Stimulated activated CD4-positive, alpha-beta T cell treated with anti-CD3 and anti-CD28 coated beads, Interleukin-15, amount 100 ng/mL, for 48 hours (primary cell): ENCODE results near the gene RPL28.
A peak's percentile ranks its signal among the peaks of the same experiment; 100 is the strongest.

Experiments used
- DNase-seq, 2 donors: peaks; one replicate each; pipeline ENCODE4 v3.0.0-alpha.2; 2020; ENCODE audit warnings: low read depth in 2 of 2

Gene RPL28

DNA sequence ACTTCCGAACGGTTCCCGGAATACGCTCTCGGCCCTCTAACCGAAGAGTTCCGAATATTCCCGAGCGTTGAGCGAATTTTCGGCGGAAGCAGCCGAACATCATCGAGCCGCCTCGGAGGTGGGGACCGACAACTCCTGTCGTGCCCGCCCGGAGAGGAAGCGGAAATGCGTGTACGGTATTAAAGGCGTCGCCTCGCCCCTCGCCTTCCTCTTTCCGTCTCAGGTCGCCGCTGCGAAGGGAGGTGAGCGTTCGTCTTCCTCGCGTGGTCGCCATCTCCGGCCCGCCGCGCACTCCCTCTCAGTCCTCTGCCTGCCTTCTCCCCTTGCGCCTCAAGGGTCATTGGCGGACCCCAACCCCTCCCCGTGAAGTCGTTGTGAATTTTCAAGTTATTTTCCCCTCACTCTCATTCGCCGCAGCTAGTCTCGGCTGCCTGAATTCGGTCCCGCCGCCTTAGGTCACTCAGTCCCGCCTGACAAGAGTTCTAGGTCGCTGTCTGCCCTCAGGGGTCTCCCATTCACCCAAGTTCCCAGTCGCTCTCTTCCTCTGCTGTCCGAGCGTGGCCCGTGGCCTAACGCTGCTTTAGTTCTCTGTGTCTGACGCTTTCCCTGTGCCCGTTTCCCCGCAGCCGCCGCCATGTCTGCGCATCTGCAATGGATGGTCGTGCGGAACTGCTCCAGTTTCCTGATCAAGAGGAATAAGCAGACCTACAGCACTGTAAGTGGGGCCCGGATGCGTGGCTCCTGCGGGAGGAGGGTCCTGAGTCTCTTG lies at the start of gene RPL28:
Gene RPL28, plus strand, starts transcription at position 209 of the 769 bp plus-strand sequence. Its CDS starts 426 bp downstream, at position 635.
- DNase-seq: peak; percentile 96 to 97

DNA sequence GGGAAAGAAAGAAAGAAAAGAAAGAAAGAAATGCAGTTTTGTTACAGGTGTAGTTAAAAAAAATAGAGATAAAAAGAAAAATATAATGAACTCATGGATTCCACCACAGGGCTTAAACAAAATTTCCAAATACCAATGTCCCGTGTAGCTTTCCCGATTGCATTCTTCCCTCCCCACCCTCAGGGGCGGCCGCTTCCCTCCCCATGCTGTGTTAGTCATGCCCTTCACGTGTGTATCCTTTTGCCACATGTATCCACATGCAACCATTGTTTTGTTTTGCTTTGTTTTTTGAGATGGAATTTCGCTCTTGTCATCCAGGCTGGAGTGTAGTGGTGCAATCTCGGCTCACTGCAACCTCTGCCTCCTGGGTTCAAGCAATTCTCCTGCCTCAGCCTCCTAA lies 49.6 kb upstream of the RPL28 start:
- DNase-seq: no peak

DNA sequence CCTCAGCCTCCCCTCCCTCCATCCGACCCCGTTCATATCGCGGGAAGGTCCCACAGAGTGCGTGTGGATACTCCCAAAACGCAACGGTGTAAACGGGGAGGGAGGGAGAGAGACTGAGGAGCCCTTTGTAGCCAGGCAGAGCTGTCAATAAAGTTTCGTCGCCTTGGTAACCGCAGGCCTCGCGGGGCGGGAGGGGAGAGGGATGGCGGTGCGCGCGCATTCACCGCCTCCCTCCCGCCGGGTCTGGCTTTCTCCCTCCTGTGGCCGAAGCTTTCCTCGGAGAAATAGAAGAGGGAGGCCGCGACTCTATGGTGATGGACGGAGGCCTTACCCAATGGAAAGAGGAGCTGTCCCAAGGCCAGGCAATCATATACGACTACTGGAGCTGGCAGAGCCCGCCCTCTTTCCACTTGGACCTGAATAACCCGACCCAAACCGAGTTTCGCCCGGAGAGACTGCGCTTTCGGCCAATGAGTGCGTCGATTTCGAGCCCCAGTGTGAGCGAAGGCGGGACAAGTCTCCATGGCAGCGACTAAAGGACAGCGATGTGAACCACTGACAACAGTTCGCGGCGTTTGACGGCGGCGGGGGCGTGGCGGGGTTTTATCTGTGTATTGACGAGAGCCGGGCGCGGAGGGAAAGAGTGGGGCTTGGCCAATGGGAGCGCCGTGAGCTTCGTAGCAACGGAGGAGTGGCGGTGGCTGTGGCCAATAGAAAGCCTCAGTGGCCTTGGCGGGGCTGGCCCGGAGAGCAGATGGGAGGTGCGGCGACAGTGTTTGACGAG lies 46.4 kb upstream of the RPL28 start, which contains the start of gene KMT5C:
Gene KMT5C, plus strand, starts transcription at position 772 of the 784 bp plus-strand sequence. CDS start 2,061 bp downstream, outside the sequence.
- DNase-seq: peak; percentile 100

DNA sequence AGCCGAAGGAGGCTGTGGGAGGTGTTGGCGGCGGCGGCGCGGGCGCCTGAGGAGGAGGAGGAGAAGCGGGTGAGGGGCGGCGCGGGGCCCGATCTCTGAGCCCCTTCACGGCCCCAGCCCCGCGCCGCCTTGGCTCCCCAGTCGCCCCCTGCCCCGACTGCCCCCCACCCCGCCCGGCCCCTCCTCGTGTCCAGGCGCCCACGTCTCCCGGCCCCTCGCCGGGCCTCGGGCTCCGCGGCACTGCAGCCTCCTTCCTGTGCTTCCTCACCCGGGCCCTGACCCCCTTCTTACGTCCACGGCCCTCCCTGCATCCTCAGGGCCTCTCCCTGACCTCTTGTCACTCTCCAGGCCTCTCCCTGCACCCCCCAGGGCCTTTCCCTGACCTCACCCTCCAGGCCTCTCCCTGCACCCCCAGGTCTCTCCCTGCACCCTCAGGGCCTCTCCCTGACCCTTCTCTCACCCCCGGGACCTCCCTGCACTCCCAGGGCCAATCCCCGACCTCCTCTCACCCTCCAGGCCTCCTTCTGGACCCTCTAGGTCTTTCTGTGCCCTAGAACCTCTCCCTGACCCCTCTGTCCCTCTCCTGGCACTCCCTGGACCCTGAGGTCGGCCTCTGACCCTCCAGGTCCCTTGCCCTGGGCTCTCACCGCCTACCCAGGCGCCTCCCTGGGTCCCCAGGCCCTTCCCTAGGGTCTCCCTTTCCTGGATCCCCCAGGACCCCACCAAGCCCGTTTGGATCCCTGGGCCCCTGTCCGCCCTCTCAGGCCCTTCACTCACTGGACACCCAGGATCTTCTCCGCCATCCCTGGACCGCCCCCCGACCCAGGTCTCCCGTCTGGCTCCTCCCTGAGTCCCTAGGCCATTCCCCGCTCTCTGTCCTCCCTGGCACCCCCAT lies 45.6 kb upstream of the RPL28 start:
- no peak for DNase-seq

DNA sequence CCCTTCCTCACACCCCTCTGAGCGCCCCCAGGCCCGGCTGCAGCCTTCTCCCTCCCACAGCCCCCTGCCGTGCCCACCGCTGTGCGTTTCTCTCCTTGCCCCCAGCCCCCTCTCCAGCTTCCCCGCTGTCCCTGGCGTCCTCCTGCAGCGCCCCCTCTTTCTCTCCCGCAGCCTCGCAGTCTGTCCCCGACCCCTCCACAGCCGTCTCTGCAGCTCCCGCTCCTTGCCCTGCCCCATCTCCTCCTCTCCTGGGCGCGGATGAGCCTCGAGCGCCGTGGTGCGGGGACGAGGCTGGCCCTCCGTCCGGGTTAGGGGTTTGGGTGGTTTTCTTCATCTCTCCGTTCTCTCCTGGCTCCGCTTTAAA lies 45.0 kb upstream of the RPL28 start:
- DNase-seq: peak in 1 of 2 donors; percentile 14

DNA sequence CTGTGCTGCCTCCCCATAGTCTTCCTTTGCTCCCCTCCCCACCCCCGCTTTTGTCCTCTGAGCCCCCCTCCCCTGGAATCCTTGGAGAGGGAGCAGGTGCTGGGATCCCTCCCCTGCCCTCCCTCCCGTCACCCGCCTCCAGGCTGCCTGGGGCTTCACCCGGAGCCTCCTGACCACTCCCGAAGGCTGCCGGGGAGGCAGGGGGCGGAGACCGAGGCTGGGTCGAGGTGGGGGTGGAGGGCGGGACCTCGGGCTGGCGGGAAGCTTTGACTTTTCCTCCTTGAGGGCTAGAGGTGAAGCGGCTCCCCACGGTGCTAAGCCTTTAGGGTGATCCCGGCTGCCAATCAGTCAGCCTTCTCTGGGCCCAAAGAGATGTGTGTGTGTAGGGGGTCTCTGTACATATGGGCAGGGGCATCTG lies 44.6 kb upstream of the RPL28 start:
- DNase-seq: peak; percentile 51 to 64

DNA sequence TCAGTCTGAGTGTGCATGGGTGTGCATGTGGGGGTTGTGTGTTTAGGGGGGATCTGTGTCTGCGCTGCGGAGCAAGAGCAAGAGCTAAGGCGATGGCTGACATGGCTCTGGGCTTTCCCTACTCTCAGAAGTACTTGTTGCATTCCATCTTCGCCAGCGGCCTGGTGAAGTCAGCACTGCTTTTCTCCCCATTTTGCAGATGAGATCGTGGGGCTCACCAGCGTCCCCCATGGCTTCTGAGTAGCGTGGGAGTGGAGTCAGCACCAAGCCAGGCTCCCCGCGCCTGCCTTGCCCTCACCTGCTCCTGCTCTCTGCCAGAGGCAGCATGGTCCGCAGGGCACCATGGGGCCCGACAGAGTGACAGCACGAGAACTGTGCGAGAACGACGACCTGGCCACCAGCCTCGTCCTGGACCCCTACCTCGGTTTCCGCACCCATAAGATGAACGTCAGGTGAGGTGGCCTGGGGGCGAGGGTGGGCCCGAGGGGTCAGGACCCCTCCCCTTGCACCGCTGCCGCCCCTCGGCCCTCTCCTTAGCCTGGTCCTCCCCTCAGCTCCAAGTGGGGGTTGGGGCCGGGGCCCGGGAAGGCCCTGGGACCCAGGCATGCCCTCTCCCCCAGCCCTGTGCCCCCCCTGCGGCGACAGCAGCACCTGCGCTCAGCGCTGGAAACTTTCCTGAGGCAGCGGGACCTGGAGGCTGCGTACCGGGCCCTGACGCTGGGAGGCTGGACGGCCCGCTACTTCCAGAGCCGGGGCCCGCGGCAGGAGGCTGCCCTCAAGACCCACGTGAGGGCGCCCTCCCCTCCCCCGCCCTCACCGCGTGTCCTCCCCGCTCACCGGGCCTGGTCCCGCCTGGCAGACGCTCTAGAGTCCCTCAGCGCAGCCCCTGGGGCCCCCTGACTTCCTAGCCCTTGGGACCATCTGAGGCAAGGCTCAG lies 43.9 kb upstream of the RPL28 start:
- DNase-seq: no peak

DNA sequence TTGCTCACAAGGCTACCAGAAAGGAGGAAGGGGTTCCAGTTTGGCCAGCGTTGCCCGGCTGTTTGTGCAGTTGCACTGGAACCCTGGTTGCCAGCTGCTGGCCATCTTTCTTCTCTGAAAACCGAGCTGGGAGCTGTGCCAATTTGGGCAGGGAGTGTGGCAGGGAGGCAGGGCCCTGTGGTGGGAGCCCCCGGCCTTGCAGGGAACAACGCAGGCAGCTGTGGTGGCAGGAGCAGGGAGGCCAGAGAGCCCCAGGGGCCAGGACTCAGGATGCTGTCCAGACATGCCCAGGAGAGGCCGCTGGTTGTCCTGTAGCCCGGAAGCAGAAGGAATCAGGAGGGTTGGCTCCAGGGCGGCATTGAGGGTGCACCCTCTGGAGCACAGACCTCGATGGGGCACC lies 41.3 kb upstream of the RPL28 start:
- no peak for DNase-seq

DNA sequence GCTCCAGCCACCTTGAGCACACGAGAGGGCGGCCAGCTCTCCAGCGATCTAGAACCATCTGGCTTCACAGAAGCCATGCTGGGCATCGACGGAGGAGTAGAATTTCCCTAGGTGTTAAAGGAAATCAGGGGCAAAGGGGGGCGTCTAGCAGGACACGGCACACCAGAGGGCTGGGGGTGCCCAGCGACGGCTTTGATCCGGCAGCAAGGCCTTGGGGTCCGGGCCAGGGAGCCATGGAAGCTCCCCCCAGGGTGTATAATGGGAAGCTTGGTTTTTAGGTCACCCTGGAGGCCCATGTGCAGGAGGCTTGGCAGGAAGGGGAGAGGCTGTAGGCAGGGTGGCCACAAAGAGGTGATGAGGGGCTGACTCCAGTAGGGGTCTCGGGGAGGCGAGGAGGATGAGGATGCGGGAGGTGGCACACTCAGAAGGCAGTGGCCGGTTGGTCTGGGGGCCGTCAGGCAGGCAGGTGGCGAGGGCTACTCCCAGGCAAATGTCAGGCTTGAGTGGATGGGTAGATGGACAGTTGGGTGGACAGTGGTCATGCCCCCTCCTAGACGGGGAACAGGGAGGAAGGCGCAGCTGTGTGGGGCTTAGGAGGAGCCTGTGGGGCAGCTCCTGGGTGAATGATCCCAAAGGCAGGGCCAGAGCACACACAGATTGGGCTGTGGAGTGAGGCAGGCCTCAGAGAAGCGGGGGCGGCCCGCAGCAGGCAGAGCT lies 40.5 kb upstream of the RPL28 start:
- DNase-seq: no peak

DNA sequence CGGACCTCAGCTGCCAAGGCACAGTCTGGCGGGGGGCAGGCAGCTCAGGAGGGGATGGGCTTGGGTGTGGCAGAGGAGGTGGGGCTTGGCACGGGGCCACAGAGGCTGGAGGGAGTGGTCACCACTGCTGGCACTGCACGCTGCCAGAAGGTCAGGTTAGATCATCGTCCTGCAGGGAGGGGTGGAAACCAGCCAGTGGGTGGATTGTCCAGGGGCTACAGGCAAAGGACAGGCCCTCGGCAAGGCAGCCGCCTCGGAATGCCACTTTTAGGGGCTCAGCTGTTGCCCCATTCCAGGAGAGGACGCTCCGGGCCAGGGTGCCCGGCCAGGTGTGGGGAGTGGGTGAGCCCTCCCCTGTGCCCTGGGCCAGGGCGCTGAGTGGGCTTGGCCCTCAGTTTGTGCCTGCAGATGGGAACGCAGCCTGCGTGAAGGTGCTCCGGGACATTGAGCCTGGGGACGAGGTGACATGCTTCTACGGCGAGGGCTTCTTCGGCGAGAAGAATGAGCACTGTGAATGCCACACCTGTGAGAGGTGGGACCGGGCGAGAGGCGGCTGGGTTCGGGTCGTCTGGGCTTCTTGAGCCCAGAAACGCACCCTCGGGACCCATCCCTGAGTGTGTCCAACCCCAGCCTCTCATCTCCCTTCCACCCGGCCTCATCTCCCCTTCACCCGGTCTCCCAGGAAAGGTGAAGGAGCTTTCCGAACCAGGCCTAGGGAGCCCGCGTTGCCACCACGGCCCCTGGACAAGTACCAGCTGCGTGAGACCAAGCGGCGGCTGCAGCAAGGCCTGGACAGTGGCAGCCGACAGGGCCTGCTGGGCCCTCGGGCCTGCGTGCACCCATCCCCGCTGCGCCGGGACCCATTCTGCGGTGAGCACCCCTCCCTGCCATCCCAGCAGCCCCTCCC lies 39.7 kb upstream of the RPL28 start:
- DNase-seq: no peak

DNA sequence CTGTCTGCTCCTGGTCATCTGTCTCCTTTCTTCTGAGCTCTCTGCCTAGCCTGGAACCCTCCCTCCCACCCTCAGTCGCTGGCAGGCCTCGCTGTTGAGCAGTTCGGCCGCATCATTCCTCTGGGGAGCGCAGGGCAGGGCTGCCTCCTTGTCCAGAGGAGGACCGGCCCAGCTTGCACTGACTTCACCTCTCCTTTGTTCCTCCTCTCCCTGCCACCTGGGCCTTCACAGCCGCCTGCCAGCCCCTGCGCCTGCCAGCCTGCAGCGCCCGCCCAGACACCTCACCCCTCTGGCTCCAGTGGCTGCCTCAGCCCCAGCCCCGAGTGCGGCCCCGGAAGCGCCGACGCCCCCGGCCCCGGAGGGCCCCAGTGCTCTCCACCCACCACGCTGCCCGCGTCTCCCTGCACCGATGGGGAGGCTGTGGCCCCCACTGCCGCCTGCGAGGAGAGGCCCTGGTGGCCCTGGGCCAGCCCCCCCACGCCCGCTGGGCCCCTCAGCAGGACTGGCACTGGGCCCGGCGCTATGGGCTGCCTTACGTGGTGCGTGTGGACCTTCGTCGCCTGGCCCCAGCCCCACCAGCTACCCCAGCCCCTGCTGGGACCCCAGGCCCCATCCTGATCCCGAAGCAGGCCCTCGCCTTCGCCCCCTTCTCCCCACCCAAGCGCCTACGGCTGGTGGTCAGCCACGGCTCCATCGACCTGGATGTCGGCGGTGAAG lies 38.8 kb upstream of the RPL28 start:
- no peak for DNase-seq

DNA sequence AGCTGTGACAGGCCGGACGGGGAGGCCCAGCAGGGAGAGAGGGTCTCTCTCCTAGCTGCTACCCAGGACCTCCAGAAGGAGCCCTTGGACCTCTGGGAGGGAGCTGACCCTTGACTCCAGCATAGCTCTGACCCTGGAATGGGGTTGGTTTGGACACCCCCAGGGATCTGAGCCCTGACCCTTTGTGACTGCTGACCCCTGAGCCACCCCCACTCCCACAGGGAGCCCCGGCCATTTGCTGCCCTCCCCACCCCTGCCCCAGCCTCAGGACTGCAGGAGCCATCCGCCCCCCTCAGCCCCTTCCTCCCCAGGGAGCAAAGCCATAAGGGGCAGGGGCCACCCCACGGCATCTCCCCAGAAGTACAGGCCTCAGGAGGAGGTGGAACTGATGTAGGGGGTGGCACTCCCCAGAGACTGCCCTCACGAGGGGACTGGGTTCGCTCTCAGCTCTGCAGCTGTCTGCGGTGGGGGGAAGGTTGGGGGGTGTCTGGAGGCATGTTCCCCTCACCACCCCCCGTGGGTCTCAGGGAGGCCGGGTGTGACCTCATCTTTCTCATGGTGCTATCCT lies 38.2 kb upstream of the RPL28 start:
- no peak for DNase-seq

DNA sequence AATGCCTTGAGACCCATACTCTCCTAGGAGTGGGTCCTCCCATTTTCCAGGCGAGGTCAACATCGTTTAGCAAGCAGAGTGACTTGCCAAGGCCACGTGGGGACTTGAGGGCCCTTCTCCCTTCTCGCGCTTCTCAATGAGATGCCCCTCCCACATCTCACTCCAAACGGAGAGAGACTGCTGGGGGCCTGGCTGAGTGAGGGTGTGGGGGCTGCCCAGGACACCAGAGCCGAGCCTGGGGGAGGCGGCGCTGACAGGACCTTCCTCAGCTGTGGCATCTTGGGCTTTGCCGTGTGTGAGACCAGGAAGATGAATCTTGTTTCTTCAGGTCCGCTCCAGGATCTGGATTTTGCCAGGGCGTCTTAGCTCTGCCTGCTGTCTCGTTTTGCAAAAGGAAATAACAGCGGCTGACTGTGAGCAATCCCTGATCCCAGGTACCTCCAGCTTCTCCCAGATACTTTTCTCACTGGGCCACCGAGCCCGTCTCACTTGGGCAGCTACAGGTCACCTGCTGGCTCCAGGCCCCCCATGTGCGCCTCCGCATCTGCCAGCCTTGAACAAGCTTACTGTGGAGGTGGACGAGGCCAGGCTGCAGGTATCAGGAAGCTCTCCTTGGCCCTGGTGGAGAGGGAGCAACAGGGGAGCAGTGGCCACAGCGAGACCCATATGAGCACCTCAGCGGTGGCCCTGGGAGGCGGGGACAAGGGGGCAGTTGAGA lies 37.3 kb upstream of the RPL28 start:
- DNase-seq: no peak

DNA sequence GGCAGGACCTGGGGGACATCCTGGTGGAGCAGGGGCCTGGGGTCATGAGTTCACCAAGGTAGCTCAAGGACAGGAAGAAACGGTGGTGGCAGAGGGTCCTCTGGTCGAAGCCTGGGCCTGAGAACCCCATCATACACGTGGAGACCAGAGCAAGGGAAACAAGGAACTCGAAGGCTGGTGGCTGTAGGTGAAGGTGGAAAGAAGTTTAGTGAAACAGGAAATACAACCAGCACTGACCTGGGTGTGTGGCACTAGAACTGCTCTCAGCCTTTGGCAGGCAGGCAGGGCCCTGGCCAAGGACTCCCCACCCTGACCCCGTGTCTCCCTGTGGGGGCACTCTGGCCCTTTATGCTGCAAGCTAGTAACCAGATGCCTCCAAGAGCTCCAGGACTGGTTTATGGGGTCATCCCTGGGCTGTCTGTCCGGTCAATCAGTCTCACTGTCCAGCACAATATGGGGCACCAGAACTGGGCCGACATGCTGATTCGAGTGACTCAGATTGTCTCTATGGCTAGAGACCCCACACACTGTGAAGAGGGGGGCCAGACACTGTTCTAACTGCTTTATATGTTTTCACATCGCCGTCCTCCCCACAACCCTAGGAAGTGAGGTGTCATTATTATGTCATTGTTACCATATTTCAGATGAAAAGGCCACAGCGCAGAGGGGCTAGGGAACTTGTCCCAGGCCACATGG lies 35.0 kb upstream of the RPL28 start:
- DNase-seq: no peak

DNA sequence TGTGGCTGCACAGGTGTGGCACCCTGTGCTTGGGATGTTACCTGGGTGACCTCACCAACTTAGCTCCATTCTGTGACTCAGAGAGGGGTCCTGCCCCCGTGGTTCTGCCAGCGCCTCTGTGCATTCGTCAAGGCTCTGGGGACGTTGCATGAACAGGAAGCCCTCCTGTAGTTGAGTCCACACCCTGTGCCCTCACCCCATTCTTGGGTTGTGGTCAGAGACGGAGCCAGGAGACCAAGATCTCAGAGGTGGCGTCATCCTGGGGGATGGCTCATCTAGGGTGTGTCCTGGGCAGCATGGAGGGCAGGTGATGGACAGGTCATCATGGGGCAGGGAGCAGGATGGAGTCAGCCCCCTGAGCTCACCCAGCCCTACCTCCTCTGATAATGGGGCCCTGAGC lies 33.7 kb upstream of the RPL28 start:
- DNase-seq: no peak

DNA sequence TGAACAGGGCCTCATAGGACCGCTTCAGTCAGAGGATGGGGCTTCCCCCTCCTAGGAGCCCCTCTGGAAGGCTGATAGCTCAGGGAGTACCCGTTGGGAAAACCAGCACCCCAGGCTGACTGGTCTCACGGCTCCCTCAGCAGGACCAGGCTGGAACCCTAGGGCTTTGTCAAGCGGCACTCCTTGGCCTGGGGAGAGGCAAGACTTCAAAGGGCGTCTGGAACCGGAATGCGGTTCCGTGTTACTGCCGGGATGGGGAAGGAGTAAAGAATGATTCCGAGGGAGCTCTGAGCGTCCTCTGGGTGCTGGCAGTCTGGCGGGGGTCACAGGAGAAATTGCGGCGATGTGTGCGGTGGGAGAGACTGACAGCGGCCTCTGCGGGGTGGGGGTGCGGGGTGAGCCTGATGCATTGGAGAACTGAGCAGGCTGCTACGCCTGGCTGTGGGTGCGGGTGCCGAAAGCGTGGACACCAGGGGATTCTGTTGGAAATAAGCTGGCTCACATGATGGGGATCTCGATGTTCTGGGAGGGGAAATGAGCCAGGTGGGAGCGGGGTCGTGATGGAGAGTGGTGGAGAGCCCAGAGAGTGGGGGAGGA lies 33.1 kb upstream of the RPL28 start:
- no peak for DNase-seq
